GM18867 (cell line): ENCODE measurements around the gene ABCD2.
A peak's percentile ranks its signal among the peaks of the same experiment; 100 is the strongest.
"Not testable (repeated sequence)": the region's sequence is repeated elsewhere in the genome, so short reads cannot be mapped to it uniquely, and the experiment has no call there.

Experiments used
- ATAC-seq: cut with Tn5 transposase; IDR thresholded peaks from one replicate; pipeline ENCODE4 v1.9.1; 2021; ENCODE audit warnings: mild to moderate bottlenecking, moderate library complexity; ENCODE audit not compliant: unreplicated experiment

Gene ABCD2

DNA sequence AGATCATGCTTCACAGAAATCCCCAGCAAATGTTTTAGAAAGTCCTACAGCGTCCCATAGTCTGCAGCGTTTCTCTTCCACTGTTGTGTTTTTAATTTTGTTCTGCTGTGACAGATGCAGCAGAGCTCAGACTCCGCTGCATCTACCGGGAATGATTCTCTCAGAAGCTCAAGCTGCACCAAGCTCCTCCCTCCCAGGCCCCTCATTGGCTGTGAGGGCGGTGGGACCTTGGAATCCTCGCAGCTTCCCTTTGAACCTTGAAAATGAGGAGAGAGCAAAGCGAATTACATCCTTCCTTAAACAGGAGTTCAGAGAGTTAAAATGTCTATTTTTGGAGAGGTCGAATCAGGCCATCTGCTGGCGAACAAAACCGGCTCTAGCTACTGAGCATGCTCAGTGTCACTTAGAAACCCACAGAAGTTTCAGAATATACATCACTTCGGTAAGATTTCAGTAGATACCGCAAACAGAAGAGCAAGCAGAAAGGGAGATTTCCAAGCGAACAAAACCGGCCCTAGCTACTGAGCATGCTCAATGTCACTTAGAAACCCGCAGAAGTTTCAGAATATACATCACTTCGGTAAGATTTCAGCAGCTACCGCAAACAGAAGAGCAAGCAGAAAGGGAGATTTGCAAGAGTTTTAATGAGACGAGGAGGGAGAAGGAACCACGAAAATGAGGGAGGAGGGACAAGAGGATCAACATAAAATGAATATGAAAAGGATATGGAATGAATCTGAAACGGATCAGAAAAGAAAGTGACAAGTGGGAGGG lies at the start of gene ABCD2:
TSS of gene ABCD2 (minus strand) at position 144 of the 774 bp plus-strand sequence. CDS start 188 bp downstream, outside the sequence.
- peak; percentile 79 for ATAC-seq

DNA sequence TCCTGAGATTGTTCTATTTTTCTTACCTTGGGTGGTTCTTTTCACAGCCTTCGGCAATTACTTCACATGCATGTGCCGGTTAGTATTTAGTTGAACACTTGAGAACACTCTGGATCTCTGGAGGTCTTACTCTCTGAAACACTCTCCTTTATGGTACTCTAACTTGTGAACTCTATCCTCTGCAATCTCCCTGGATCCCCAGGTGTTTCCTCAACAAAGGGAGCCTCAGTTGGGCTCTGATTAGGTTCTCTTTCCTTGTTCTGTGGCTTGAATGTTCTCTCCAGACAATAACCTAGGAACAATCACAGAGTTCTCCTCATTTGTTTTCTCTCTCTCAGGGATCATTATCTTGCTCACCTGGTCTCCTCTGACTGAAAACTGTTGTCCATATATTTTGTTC lies 40.5 kb upstream of the ABCD2 start:
- no peak for ATAC-seq

DNA sequence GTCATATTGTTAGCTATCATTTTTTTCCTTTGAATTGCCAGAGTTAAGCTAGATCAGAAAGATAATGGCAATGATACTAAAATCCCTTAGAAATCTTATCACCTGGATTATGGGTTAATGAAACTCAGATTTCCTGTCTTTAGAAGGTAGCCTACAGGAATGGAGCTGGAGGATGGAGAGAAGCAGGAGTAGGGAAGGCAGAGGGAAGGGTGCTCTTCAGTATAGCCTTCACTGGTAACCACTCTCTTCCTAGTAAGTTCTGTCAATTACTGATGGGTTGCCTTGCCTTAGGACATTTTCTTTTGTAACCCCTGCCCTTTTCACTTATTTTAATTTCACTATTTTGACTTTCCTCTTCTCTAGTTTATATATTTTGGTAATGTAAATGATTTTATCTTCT lies 27.8 kb upstream of the ABCD2 start:
- ATAC-seq = no peak

DNA sequence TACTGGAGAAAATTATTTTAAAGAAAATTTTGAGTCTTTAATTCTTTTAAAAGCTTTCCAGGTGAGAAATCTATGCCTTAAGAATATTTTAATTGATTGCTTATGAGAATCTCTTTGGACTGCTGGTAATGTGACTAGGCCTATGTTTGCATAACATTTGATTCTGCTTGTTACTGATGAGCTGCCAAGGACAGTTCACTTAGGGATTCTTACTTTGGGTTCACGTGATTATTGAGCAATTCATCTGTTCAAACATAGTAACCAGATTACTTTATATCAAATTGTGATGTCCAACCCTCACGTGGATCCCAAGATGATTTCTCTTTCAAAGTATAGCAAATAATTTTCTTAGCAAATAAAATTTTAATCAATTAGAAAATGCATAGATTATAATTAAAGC lies 27.4 kb upstream of the ABCD2 start:
- ATAC-seq = no peak

DNA sequence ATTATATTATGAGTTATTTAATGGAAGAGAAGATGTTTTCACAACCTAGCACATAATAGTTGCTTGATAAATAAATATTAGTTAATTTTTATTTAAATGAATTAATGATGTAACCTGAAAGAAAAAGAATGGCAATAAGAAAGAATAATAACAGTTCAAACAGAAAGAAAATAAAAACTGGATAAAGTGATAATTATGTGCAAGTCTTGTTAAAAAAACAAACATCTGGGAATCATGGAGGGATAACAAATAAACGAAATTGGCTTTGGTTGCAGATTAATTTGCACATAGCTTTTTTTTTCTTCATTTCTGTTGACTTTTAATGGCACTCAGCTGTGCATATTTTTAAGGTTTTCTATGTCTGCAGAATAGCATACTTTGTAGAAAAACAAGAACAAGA lies 23.4 kb upstream of the ABCD2 start:
- ATAC-seq = no peak

DNA sequence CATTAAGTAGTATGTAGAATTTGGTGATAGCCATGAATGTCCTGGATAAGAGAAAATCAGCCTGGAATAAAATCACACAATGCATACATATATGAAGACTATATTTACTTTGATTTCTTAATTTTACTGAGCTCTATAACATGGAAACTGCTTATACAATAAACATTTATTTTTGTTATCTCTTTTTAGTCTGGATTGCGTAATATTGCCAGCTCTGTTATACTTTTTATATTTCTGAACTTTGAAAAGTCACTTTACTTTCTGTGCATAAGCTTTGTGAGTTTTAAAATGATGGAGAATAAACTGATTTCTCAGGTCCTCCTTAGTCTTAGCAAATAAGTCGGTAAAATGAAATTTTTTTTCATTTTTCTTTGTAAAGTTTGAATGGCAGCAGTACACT lies 19.2 kb upstream of the ABCD2 start:
- ATAC-seq = no peak

DNA sequence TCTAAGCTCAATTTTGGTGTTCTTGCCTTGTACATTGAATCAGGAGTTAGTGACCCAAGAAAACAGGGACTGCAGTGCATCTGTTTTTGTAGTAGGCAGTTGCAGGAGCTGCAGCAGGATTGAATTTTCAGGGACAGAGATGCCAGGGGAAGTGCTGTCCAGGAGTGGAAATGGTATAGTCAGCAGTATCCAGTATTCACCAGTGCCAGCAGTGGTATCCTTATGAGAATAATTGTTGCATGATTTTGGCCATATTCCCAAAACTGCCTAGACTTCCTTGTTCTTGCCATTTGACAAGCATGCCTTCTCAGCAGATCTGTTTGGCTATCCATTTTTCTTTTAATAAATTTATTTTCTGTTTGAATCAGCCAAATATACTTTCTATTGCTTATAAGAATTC lies 18.6 kb upstream of the ABCD2 start:
- no peak for ATAC-seq

DNA sequence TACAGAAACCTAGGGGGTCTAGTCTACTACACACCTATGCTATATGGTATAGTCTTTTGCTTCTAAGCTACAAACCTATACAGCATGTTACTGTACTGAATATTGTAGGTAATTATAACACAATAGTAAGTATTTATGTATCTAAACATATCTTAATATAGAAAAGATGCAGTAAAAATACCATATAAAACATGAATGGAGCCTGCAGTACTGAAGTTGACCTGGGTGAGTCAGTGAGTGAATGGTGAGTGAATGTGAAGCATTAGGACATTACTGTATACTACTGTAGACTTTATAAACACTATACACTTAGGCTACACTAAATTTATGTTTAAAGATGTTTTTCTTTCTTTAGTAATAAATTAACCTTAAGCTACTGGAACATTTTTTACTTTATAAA lies 13.1 kb upstream of the ABCD2 start:
- no peak for ATAC-seq

DNA sequence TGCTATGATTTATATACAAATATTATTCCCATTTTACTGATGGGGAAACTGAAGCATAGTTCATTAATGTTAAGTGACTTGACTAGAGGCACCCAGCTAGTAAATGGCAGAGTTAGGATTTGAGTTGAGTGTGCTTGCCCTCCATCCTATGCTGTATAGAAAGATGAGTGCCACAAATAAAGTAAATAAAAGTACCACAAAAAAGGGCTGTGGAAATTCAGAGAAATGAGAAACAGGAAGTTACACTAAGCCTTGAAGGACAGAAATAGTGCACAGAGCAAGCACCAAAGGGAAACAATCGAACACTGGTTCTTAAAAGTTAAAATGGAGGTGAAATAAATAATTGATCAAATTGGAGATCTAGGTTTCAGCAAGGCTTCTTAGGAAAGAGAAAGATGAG lies 9.2 kb upstream of the ABCD2 start:
- peak; percentile 42 for ATAC-seq

DNA sequence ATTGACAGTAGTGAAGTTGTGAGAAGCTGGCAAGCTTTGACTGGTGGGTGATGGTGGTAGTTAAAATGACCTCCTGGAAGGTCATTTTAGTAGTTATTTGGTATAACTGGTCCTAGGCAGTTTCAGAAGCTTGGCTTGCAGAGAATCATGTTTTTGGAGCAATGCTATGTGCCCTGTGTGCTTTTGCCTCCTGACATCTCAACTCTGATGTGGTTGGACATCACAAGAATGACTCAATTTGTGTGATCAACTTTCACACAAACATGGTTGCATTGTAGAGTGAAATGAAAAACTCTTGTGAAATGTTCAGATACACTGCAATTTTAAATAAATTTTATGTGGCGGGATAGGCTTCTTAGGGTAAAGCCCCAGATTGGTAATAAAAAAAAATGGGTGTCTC lies 8.3 kb upstream of the ABCD2 start:
- ATAC-seq = no peak

DNA sequence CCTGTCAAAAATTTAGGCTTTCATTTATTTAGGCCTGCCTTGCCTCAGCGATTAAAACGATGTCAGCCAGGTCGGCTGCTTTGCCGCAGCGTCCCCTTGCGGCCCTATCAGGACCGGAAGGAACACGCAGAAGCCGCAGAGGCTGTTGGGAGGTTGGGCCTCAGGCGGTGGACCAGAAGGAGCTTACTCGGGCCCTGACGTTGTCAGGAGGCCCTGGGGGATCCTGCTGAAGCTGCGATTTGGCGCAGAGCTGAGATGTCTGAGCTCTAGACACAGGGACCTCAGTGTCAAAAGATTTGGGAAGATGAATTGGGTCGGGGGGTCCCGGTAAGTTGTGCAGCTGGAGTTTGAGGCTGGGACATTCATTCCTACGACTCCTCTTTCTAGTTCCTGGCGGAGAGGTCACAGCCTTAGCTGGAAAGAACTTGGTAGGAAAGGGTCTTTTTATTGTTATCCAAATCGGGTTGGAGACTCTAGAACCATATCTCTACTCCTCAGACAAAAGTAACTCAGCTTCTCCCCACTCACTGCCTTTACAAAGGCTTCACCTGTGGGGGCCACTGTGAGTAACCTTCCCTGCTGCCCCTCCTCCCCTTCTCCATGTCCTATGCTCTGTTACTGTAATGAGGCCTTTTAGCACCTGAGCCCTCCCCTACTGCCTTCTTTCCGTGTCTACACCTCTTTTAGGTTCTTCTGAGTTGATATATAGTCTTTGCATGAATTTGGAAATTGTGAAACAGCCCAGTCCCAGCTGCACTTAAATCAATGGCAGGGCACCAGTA lies 6.6 kb upstream of the ABCD2 start:
- no peak for ATAC-seq

DNA sequence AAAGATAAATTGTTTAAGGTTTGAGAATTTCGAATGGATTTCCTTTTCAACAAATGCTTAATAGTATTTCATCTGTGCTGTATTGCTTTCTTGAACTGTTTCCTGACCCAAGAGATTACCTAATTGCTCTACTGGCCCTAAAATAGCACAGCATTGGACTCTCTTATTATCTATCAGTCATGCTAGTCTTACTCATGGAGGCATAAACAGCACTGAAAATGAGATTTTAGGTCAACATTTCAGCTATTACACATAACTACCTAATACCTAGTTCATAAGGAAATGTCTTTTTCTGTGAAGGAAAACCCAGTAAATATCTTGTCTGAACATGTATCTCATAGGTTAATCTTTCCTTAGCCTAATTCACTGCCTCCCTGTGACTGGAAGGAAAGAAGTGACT lies 4.3 kb upstream of the ABCD2 start:
- ATAC-seq = no peak

DNA sequence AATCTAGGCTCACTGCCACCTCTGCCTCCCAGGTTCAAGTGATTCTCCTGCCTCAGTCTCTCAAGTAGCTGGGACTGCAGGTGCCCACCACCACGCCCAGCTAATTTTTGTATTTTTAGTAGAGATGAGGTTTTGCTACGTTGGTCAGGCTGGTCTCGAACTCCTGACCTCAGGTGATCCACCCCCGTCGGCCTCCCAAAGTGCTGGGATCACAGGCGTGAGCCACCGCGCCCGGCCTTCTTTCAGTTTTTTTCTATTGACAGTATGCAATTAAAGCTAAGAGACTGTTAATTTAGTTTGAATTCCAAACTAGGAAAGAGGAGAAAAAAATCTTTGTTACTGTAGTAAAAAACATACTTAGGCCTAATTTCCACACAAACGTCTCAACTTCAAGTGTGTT lies 3.6 kb upstream of the ABCD2 start:
- not testable (repeated sequence) for ATAC-seq

DNA sequence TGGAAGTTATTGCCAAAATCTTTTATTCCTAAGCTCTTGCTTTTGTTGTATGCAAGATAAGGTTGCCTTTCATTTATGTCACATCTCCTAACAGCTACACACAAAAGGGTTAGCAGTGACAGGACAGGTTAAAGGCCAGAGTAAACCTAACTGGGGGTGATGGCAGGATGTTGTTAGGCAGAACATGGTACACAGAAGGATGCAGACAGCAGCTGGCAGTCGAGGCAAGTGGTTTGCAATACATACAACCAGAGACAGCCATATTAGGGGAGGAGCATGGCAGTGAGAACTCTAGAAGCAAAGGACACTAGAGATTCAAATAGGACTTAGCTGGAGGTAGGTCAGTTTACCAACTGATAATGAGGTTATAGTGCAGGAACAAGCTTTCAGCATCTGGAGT lies 2.7 kb upstream of the ABCD2 start:
- ATAC-seq = no peak

DNA sequence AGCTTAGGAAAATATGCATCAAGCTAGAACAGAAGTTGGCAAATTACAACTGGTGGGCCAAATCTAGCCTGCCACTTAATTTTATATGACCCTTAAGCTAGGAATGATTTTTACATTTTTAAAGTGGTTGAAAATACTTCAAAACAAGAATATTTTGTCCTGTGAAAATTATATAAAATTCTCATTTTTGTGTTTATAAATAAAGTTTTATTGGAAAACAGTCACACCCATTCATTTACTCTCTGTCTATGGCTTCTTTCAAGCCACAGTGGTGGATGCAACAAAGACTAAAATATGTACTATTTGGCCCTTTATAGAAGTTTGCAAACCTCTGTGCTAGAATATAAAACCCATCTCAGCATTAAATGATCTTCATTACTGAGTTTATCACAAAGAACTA lies 2.1 kb upstream of the ABCD2 start:
- ATAC-seq = no peak

DNA sequence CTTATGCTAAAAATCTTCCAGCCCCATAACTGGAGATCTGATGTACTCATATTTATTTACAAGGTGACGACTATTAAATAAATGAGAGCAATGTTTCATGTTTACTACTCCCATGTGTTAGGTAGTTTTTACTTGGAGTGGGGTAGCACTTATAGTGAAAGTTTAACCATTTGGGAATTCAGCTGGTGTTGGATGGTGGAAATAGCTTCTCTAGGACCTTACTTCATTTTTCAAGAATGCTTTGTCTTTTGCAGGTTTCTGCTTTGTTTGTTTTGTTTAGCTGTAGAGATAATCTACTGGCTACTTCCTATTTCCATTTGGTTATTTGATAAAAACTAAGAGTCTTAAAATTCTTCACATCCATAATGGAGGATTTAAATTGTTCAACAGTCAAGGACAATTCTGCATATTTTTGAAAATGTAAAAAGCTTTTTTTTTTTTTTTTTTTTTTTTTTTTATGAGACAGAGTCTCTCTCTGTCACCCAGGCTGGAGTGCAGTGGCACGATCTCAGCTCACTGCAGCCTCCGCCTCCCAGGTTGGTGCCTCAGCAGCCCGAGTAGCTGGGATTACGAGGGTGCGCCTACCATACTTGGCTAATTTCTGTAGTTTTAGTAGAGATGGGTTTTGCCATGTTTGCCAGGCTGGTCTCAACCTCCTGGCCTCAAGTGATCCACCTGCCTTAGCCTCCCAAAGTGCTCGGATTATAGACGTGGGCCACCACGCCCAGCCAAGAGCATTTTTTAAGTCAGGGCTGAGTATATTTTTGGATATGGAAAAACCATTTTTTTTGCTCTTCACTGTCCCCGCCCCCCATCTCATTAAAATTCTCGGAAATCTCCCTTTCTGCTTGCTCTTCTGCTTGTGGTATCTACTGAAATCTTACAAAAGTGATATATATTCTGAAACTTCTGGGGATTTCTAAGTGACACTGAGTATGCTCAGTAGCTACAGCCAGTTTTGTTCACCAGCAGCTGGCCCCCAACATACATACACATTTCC lies 1.4 kb upstream of the ABCD2 start:
- ATAC-seq = peak; percentile 33

DNA sequence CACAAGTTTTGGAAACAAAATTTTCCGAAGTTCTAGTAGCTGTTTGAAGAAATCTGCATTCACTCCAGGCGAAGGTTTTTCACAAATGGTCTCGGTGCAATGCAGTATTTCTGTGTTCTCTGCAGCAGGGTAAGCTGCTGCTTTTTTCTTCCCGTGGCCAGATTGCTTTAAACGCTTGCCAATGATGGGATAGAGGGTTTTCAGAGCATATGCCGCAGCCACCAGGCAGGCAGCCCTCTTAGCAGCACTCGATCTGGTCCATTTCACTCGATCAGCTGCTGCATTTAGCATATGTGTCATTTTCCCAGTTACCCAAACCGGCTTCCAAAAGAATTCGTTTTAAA lies 315 bp downstream of the ABCD2 start:
- ATAC-seq = peak; percentile 16

DNA sequence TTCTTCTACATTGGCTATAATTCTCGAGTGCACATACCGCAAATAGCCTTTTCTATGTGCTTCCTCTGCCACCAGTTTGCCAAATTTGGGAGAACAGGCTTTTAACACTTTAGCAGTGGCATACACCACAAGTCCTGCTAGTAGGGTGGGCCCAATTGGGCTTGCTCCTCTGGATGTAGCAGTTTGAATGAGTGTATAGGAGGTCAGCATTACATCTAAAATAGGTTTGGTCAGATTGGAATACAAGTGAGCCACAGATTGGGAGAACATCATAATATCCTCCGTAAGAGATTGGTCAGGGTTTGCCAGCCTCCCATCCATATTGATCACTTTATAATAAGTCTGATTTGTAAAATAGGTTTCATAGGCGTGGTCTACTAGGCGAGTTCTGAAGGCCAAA lies 902 bp downstream of the ABCD2 start:
- ATAC-seq = no peak

DNA sequence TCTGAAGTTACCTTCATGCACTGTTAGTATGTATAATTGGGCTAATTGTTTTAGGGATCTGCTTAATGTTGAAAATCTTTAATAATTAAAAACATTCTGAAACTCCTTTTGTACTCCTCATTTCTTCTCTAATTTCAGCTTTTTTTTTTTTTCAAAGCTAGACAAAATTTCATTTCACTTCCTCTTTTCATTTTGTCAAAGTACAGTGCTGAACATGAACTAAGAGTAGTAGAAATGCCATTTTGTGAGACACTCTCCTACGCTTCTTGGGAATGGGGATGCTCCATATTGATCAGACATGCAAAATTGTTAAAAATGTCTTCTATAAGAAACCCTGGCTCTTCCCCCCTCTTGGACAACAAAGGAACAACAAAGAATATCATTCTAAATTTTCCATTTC lies 1.7 kb downstream of the ABCD2 start:
- peak; percentile 11 for ATAC-seq

DNA sequence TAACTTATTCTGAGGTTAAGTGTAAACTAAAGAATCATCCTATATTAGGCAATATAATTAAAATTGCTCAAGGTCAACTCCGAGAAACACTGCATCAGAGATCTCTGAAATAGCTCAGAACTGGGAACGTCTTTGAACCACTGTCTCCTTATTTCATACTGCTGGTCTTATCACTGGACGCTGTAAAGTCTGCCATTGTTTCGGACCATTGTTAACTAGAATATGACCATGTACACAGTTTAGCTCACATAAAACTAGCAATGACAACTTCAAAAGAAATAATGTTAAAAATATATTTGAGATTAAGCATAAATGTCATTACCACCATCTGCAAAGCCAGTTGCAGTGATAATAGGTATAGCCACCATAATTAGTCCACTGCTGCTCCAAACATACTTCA lies 2.9 kb downstream of the ABCD2 start:
- ATAC-seq = no peak

DNA sequence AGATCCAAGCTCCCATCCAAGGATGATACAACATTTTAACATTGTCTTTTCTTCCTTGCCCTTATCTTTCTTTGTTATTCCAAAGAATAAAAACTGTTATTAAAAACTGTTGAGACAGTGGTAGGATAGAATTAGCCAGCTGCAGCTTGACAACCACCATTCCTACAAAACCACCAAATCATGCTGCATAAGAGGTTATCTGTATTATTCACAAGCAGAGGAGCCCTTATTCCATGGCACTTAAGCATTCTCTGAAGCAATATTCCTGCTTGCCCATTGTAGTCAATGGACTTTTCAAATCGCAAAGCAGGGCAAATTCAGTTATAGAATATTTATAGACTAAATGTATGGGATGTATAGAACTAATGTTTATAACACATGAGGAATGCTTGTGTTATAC lies 3.4 kb downstream of the ABCD2 start:
- no peak for ATAC-seq
